ENCODE data around the gene APH1A.
"Not testable (repeated sequence)": the region's sequence is repeated elsewhere in the genome, so short reads cannot be mapped to it uniquely, and the experiment has no call there.

APH1A gene

GRCh38 chr1:150267896-150268295 is 920 bp downstream of the APH1A start:
- no peak for DNase-seq

GRCh38 chr1:150263549-150263948 is 5.3 kb downstream of the APH1A start:
- no peak for DNase-seq

GRCh38 chr1:150262388-150263320 is 6.2 kb downstream of the APH1A start:
- no peak for DNase-seq

- no peak for DNase-seq
These were observed 7.4 kb downstream of the APH1A start for GRCh38 chr1:150261367-150261766.

GRCh38 chr1:150259758-150260669 is 8.8 kb downstream of the APH1A start:
- DNase-seq: no peak

- DNase-seq: no peak
These were observed 9.6 kb downstream of the APH1A start for GRCh38 chr1:150259217-150259616.

GRCh38 chr1:150257624-150258585 is 10.9 kb downstream of the APH1A start, which contains the start of gene CA14:
TSS of gene CA14 (plus strand) at chr1:150257774. CDS start at chr1:150258129, 355 bp downstream.
- no peak for DNase-seq

GRCh38 chr1:150256554-150257341 is 12.1 kb downstream of the APH1A start:
- DNase-seq: no peak

- no peak for DNase-seq
These were observed 12.6 kb downstream of the APH1A start for GRCh38 chr1:150256198-150256553.

- DNase-seq: no peak
These were observed 18.9 kb downstream of the APH1A start for GRCh38 chr1:150249936-150250335.

GRCh38 chr1:150243003-150243402 is 25.8 kb downstream of the APH1A start:
- no peak for DNase-seq

- DNase-seq: no peak
These were observed 31.1 kb downstream of the APH1A start for GRCh38 chr1:150237746-150238145.

- not testable (repeated sequence) for DNase-seq
These were observed 31.6 kb downstream of the APH1A start for GRCh38 chr1:150237176-150237575.

- no peak for DNase-seq
These were observed 32.2 kb downstream of the APH1A start for GRCh38 chr1:150236614-150237100.

- DNase-seq: peak; percentile 93 to 98
These were observed 32.8 kb downstream of the APH1A start, which contains the start of gene ANP32E for GRCh38 chr1:150235852-150236613. TSS of gene ANP32E (minus strand) at chr1:150236112. CDS start at chr1:150235786, 326 bp downstream.

GRCh38 chr1:150235294-150235851 is 33.4 kb downstream of the APH1A start:
- DNase-seq: no peak

GRCh38 chr1:150234566-150235293 is 34.1 kb downstream of the APH1A start:
- DNase-seq: peak; percentile 37 to 67

- no peak for DNase-seq
These were observed 34.6 kb downstream of the APH1A start for GRCh38 chr1:150234309-150234565.

Data from SW 1271 (cell line).